Activated B cell treated with CpG ODN at 0.5 μM for 24 hours (primary cell): ENCODE results near the gene DCXR. TPM values are rescaled to one million over a fixed set of nuclear protein-coding genes. Genes with fewer than 3 reads are reported as not detected.
"Not testable (repeated sequence)": the region's sequence is repeated elsewhere in the genome, so short reads cannot be mapped to it uniquely, and the experiment has no call there.

Experiments used
- ATAC-seq: fragments of 200-7000 bp; cut with Tn5 transposase; one replicate; pipeline ENCODE4 v1.10.0; 2021; ENCODE audit warnings: low read depth, mild to moderate bottlenecking, moderate library complexity
- CTCF ChIA-PET: fragments of 350-600 bp; sonication (Branson Sonifier 250); formaldehyde crosslinking; loops from one replicate; lab custom pipeline; 2021; ENCODE audit warnings: antibody characterized with exemption; lab: Charles Lee
- POLR2A ChIA-PET: fragments of 350-600 bp; sonication (Branson Sonifier 250); formaldehyde crosslinking; loops from one replicate; lab custom pipeline; 2021; ENCODE audit warnings: antibody characterized with exemption; lab: Charles Lee
- DNase-seq: peaks from one replicate; pipeline ENCODE4 v3.0.0; 2022
- H3K27ac Mint-ChIP-seq: one replicate; pipeline ENCODE4 v1.8.0; 2020; ENCODE audit warnings: mixed read lengths
- H3K27me3 Mint-ChIP-seq: one replicate; pipeline ENCODE4 v1.8.0; 2021; ENCODE audit warnings: mixed read lengths
- H3K36me3 Mint-ChIP-seq: one replicate; pipeline ENCODE4 v1.8.0; 2021; ENCODE audit warnings: low read depth, mixed read lengths
- H3K4me1 Mint-ChIP-seq: one replicate; pipeline ENCODE4 v1.8.0; 2021; ENCODE audit warnings: mixed read lengths
- H3K4me3 Mint-ChIP-seq: one replicate; pipeline ENCODE4 v1.8.0; 2020; ENCODE audit warnings: mild to moderate bottlenecking, mixed read lengths
- H3K9me3 Mint-ChIP-seq: one replicate; pipeline ENCODE4 v1.8.0; 2020; ENCODE audit warnings: mixed read lengths
- intact Hi-C: fragments of 100-400 bp; cut with micrococcal nuclease; formaldehyde crosslinking; loops from one replicate; pipeline ENCODE4 v1.15.1; 2024
- total RNA-seq: library from RNA; stranded (reverse); gene quantifications from 2 replicates; pipeline ENCODE4 v1.2.3, GENCODE V29; 2022
- TF ChIP-seq, protein P1 (sequence below): fragments of 200-600 bp; IDR thresholded peaks from one replicate; pipeline ENCODE4 v1.8.0; 2022; ENCODE audit warnings: antibody characterized with exemption, mild to moderate bottlenecking

DCXR gene
- total RNA-seq, 1 donor from 2014 or later: 84.3 TPM

DNA sequence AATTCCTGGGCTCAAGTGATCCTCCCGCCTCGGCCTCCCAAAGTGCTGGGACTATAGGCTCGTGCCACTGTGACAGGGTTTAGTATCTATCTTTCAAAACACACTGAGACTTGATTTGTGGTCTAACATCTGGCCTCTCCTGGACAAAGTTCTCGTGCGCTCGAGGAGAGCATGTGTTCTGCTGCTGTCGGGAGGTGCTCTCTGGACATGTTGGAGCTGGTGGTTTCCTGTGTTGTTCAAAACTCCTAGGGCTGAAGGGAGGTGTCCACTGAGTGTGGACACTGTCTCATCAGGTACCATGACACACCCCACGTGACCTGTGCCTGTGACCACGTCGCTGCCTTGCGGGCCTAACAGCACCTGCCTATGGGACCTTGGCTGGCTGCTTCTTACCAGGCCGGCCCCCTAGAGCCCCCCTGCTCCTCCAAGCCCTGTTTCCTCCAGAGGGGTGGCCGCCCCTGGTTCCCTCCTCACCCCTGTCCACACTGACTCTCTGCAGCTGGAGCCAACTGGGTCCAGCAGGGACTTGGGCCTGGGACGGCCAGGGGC is 8.5 kb upstream of the DCXR start:
- DNase-seq (no peak), ATAC-seq (no peak)
- Mint-ChIP-seq H3K4me1 (peaks cover 8% of the 10 kb centered on the region), H3K4me3 (no peak overlapping the region), H3K9me3 (no peaks in the 10 kb centered on the region), H3K27ac (no peak overlapping the region), H3K27me3 (no peaks in the 10 kb centered on the region), H3K36me3 (peaks cover 14% of the 10 kb centered on the region)
- POLR2A ChIA-PET: no interaction called here
- CTCF ChIA-PET: no interaction called here
- TF ChIP-seq, protein P1, sequence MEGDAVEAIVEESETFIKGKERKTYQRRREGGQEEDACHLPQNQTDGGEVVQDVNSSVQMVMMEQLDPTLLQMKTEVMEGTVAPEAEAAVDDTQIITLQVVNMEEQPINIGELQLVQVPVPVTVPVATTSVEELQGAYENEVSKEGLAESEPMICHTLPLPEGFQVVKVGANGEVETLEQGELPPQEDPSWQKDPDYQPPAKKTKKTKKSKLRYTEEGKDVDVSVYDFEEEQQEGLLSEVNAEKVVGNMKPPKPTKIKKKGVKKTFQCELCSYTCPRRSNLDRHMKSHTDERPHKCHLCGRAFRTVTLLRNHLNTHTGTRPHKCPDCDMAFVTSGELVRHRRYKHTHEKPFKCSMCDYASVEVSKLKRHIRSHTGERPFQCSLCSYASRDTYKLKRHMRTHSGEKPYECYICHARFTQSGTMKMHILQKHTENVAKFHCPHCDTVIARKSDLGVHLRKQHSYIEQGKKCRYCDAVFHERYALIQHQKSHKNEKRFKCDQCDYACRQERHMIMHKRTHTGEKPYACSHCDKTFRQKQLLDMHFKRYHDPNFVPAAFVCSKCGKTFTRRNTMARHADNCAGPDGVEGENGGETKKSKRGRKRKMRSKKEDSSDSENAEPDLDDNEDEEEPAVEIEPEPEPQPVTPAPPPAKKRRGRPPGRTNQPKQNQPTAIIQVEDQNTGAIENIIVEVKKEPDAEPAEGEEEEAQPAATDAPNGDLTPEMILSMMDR: no peak
- intact Hi-C loops: no loop called here

GRCh38 chr17:82043507-82043906 is 6.0 kb upstream of the DCXR start:
- H3K27me3 Mint-ChIP-seq: no peaks in the 10 kb centered on the region
- no peak overlapping the region for H3K27ac Mint-ChIP-seq
- ChIA-PET POLR2A (interaction anchor here (0.6 kb wide), 1 partner anchor 147 kb away, joined by 3 read pairs; no protein-coding TSS in a partner anchor), CTCF (no interaction called here)
- H3K4me3 Mint-ChIP-seq: no peak overlapping the region
- ATAC-seq: no peak
- H3K9me3 Mint-ChIP-seq: no peaks in the 10 kb centered on the region
- intact Hi-C loops: no loop called here
- H3K4me1 Mint-ChIP-seq: peaks cover 4% of the 10 kb centered on the region
- no peak for DNase-seq
- TF ChIP-seq, protein P1: no peak
- peaks cover 12% of the 10 kb centered on the region for H3K36me3 Mint-ChIP-seq

- no peaks in the 10 kb centered on the region for H3K27me3 Mint-ChIP-seq
- no peak overlapping the region for H3K27ac Mint-ChIP-seq
- peaks cover 8% of the 10 kb centered on the region for H3K36me3 Mint-ChIP-seq
- ATAC-seq: no peak
- H3K4me1 Mint-ChIP-seq: peaks cover 9% of the 10 kb centered on the region
- POLR2A ChIA-PET: interaction anchor here (1.0 kb wide), 1 partner anchor 56 kb away, joined by 3 read pairs; no protein-coding TSS in a partner anchor
- intact Hi-C loops: no loop called here
- H3K9me3 Mint-ChIP-seq: no peaks in the 10 kb centered on the region
- TF ChIP-seq, protein P1: no peak
- H3K4me3 Mint-ChIP-seq: no peak overlapping the region
- no peak for DNase-seq
- CTCF ChIA-PET: no interaction called here
Measured at GRCh38 chr17:82042649-82043048, 5.2 kb upstream of the DCXR start.

GRCh38 chr17:82041144-82041814 is 3.8 kb upstream of the DCXR start:
- intact Hi-C loops: no loop called here
- TF ChIP-seq, protein P1: no peak
- DNase-seq: no peak
- Mint-ChIP-seq H3K27ac (no peak overlapping the region), H3K9me3 (no peaks in the 10 kb centered on the region), H3K27me3 (no peaks in the 10 kb centered on the region), H3K4me3 (no peak overlapping the region), H3K4me1 (peaks cover 16% of the 10 kb centered on the region), H3K36me3 (no peaks in the 10 kb centered on the region)
- CTCF ChIA-PET: interaction anchor here (1.1 kb wide), 1 partner anchor 11 kb away, joined by 4 read pairs; no protein-coding TSS in a partner anchor
- ATAC-seq: no peak
- POLR2A ChIA-PET: no interaction called here

DNA sequence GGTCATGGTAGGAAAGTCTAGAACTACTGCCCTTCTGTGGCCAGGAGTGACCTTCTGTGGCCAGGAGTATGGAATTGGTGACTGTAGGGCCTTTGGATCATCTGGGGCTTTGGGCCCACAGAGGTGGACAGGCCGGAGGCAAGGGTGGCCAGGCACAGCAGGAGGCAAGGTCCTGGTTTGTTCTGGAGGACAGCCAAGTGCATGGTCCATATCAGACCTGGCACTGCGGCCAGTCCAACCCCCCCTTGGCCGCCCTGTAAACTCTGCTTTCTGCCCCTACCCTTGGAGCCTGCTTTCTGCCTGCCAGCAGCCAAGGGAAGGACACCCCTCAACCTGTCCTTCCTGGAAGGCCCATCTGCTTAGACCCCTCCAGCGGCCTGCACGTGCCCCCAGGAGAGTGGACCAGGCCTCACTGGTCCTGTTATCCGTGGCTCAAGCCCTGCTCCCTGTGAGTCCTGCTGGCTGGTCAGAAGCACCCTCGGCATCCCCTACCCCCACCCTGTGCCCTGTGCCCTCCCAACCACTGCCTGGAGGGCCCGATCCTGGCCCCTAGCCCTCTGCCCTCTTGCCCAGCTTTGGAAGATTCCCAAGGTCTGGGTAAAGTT is 2.3 kb upstream of the DCXR start:
- no peaks in the 10 kb centered on the region for H3K9me3 Mint-ChIP-seq

GRCh38 chr17:82038796-82039409 is 1.4 kb upstream of the DCXR start:
- ChIA-PET POLR2A (interaction anchor here (2.3 kb wide), 1 partner anchor 60 kb away, joined by 28 read pairs; the partner anchor contains the start of gene FASN), CTCF (interaction anchor here (0.6 to 1.5 kb wide), 2 partner anchors 56 to 308 kb away, joined by 3 to 4 read pairs; no protein-coding TSS in a partner anchor)
- H3K27me3 Mint-ChIP-seq, DNase-seq, H3K27ac Mint-ChIP-seq, H3K9me3 Mint-ChIP-seq, H3K36me3 Mint-ChIP-seq, ATAC-seq: not testable (repeated sequence)
- Mint-ChIP-seq H3K4me1 (peaks cover 26% of the 10 kb centered on the region), H3K4me3 (peak overlapping the region; percentile 32)
- intact Hi-C loops: loop anchor here (5.0 to 10.0 kb wide), 3 partner anchors 62 to 256 kb away; partner anchors contain the start of genes ASPSCR1 and SLC16A3

More for the DNA sequence above, 2.3 kb upstream of the DCXR start:
- ChIA-PET POLR2A (interaction anchor here (0.7 kb wide), 1 partner anchor 17 kb away, joined by 4 read pairs; the partner anchor contains the start of gene LRRC45), CTCF (no interaction called here)
- DNase-seq: no peak
- H3K27ac Mint-ChIP-seq: no peak overlapping the region
- ATAC-seq: no peak
- H3K36me3 Mint-ChIP-seq: peaks cover 7% of the 10 kb centered on the region
- H3K27me3 Mint-ChIP-seq: no peaks in the 10 kb centered on the region
- H3K4me1 Mint-ChIP-seq: peaks cover 26% of the 10 kb centered on the region
- no peak overlapping the region for H3K4me3 Mint-ChIP-seq
- intact Hi-C loops: loop anchor here (5.0 to 10.0 kb wide), 3 partner anchors 62 to 255 kb away; partner anchors contain the start of genes ASPSCR1 and SLC16A3
- TF ChIP-seq, protein P1: no peak
